ENCODE data around the gene ECHS1.

DNA sequence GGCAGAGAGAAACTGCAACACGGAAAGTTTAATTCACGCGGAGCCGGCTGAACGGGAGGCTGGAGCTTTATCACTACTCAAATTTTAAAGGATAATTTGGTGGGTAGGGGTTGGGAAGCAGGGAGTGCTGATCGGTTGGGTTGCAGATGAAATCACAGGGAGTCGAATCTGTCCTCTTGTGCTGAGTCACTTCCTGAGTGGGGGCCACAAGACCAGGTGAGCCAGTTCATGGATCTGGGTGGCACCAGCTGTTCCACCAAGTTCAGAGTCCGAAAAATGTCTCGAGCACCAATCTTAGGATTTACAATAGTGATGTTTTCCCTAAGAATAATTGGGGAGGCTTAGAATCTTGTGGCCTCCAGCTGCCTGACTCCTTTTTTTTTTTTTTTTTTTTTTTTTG, 29.6 kb downstream of the ECHS1 start:
- TF ChIP-seq, protein P1, sequence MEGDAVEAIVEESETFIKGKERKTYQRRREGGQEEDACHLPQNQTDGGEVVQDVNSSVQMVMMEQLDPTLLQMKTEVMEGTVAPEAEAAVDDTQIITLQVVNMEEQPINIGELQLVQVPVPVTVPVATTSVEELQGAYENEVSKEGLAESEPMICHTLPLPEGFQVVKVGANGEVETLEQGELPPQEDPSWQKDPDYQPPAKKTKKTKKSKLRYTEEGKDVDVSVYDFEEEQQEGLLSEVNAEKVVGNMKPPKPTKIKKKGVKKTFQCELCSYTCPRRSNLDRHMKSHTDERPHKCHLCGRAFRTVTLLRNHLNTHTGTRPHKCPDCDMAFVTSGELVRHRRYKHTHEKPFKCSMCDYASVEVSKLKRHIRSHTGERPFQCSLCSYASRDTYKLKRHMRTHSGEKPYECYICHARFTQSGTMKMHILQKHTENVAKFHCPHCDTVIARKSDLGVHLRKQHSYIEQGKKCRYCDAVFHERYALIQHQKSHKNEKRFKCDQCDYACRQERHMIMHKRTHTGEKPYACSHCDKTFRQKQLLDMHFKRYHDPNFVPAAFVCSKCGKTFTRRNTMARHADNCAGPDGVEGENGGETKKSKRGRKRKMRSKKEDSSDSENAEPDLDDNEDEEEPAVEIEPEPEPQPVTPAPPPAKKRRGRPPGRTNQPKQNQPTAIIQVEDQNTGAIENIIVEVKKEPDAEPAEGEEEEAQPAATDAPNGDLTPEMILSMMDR (IDR thresholded peaks at IDR 0.05 in 2 of 3, conservative IDR thresholded peaks at IDR 0.05 in 1 of 3; ENCODE audit: insufficient read depth in 2 of 3, low read depth in 1 of 3, low read length in 3 of 3) = no peak
- TF ChIP-seq RFX5 (IDR thresholded peaks at IDR 0.05; ENCODE audit: low read depth, low read length) = no peak
